ENCODE results near the gene ATRX. TPM values are rescaled to one million over a fixed set of nuclear protein-coding genes. Genes with fewer than 3 reads are reported as not detected.

The ATRX gene
- total and polyA plus RNA-seq, 2 experiments from 2014 or later: 162 to 179 TPM

DNA sequence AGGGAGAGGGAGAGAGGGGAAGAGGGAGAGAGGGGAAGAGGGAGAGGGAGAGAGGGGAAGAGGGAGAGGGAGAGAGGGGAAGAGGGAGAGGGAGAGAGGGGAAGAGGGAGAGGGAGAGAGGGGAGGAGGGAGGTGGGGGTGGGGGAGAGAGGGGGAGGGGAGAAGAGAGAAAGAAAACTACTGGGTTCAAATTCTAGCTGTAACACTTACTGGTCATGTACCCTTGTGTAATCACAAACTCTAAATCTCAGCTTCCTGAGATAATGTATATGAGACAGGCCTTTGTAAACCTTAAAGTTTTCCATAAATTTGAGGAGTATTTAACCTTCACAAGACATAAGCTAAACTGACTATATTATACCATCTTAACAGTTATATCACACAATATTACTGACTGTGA is 229.7 kb downstream of the ATRX start (continued):
- TF ChIP-seq ZNF114 (CRISPR knock-in tag; IDR thresholded peaks at IDR 0.05) (no peak), STAT1 (IDR thresholded peaks at IDR 0.05; ENCODE audit: unreplicated experiment) (no peak), EZH2 (IDR thresholded peaks at IDR 0.05; ENCODE audit: low read depth, unreplicated experiment) (no peak), EZH2phosphoT487 (IDR thresholded peaks at IDR 0.05; ENCODE audit: unreplicated experiment) (no peak)
- TF ChIP-seq, protein P1, sequence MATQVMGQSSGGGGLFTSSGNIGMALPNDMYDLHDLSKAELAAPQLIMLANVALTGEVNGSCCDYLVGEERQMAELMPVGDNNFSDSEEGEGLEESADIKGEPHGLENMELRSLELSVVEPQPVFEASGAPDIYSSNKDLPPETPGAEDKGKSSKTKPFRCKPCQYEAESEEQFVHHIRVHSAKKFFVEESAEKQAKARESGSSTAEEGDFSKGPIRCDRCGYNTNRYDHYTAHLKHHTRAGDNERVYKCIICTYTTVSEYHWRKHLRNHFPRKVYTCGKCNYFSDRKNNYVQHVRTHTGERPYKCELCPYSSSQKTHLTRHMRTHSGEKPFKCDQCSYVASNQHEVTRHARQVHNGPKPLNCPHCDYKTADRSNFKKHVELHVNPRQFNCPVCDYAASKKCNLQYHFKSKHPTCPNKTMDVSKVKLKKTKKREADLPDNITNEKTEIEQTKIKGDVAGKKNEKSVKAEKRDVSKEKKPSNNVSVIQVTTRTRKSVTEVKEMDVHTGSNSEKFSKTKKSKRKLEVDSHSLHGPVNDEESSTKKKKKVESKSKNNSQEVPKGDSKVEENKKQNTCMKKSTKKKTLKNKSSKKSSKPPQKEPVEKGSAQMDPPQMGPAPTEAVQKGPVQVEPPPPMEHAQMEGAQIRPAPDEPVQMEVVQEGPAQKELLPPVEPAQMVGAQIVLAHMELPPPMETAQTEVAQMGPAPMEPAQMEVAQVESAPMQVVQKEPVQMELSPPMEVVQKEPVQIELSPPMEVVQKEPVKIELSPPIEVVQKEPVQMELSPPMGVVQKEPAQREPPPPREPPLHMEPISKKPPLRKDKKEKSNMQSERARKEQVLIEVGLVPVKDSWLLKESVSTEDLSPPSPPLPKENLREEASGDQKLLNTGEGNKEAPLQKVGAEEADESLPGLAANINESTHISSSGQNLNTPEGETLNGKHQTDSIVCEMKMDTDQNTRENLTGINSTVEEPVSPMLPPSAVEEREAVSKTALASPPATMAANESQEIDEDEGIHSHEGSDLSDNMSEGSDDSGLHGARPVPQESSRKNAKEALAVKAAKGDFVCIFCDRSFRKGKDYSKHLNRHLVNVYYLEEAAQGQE (IDR thresholded peaks at IDR 0.05; ENCODE audit: unreplicated experiment): no peak
- TF ChIP-seq, protein P2, sequence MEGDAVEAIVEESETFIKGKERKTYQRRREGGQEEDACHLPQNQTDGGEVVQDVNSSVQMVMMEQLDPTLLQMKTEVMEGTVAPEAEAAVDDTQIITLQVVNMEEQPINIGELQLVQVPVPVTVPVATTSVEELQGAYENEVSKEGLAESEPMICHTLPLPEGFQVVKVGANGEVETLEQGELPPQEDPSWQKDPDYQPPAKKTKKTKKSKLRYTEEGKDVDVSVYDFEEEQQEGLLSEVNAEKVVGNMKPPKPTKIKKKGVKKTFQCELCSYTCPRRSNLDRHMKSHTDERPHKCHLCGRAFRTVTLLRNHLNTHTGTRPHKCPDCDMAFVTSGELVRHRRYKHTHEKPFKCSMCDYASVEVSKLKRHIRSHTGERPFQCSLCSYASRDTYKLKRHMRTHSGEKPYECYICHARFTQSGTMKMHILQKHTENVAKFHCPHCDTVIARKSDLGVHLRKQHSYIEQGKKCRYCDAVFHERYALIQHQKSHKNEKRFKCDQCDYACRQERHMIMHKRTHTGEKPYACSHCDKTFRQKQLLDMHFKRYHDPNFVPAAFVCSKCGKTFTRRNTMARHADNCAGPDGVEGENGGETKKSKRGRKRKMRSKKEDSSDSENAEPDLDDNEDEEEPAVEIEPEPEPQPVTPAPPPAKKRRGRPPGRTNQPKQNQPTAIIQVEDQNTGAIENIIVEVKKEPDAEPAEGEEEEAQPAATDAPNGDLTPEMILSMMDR (conservative IDR thresholded peaks at IDR 0.05; ENCODE audit: low read depth in 2 of 2): no peak

DNA sequence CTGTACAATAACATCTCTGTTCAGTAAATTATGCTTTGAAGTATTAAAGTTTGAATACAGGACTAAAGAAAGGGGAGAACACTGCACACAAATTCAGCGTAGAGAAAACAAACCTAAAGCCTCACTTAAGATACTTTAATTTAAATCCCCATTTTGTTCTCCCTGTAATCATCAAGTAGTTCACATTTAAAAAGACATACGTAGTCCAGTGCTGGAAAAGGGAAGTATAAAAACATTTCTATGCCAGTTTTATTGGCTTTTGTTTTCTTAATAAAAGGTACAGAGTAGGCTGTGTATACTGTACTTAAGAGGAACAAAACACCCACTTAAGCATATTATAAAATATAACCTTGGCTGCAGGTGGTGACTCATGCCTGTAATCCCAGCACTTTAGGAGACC is 237.3 kb downstream of the ATRX start:
- Histone ChIP-seq H2AFZ (no peak overlapping the region), H4K20me1 (replicated peaks; ENCODE audit: insufficient read depth) (peaks cover 4% of the 10 kb centered on the region; the same call in 1 of the 2 replicates), H3K27me3 (ENCODE audit: insufficient read depth) (no peaks in the 10 kb centered on the region), H3K27ac (ENCODE audit: low read depth) (no peak overlapping the region), H3K4me3 (no peak overlapping the region), H3K4me1 (ENCODE audit: insufficient read depth) (no peaks in the 10 kb centered on the region), H3K79me2 (replicated peaks; ENCODE audit: insufficient read depth) (peaks cover 8% of the 10 kb centered on the region; the same call in 1 of the 2 replicates), H3F3A (replicated peaks; ENCODE audit: low read depth) (no peaks in the 10 kb centered on the region), H3K36me3 (ENCODE audit: insufficient read depth) (no peaks in the 10 kb centered on the region; the same call in 1 of the 2 replicates), H3K4me2 (no peak overlapping the region), H3K9me2 (ENCODE audit: insufficient read depth) (no peaks in the 10 kb centered on the region)
- Mint-ChIP-seq H3K27ac (no peak overlapping the region), H3K4me1 (no peaks in the 10 kb centered on the region), H3K27me3 (ENCODE audit: insufficient read depth, low read depth, poor library complexity) (no peaks in the 10 kb centered on the region), H3K9me3 (no peaks in the 10 kb centered on the region; the same call in 2 of the 3 replicates), H3K4me3 (no peak overlapping the region), H3K36me3 (ENCODE audit: low read depth) (peaks cover 30% of the 10 kb centered on the region)
- no peak for ATAC-seq
- no peak for DNase-seq (ENCODE audit: low spot score)
- TF ChIP-seq, protein P2 (conservative IDR thresholded peaks at IDR 0.05; ENCODE audit: low read depth in 2 of 2): no peak
- no peak for TF ChIP-seq CREB1 (CRISPR knock-in tag; IDR thresholded peaks at IDR 0.05; ENCODE audit: low read depth)
- TF ChIP-seq POLR2AphosphoS5 (IDR thresholded peaks at IDR 0.05; ENCODE audit: low read depth): no peak
- TF ChIP-seq NANOG (IDR thresholded peaks at IDR 0.05; ENCODE audit: borderline replicate concordance): no peak
- TF ChIP-seq ZNF114 (CRISPR knock-in tag; IDR thresholded peaks at IDR 0.05): no peak
- no peak for TF ChIP-seq STAT1 (IDR thresholded peaks at IDR 0.05; ENCODE audit: unreplicated experiment)
- no peak for TF ChIP-seq EZH2phosphoT487 (IDR thresholded peaks at IDR 0.05; ENCODE audit: unreplicated experiment)
- TF ChIP-seq, protein P3, sequence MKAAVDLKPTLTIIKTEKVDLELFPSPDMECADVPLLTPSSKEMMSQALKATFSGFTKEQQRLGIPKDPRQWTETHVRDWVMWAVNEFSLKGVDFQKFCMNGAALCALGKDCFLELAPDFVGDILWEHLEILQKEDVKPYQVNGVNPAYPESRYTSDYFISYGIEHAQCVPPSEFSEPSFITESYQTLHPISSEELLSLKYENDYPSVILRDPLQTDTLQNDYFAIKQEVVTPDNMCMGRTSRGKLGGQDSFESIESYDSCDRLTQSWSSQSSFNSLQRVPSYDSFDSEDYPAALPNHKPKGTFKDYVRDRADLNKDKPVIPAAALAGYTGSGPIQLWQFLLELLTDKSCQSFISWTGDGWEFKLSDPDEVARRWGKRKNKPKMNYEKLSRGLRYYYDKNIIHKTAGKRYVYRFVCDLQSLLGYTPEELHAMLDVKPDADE (IDR thresholded peaks at IDR 0.05): no peak
- no peak for TF ChIP-seq EZH2 (IDR thresholded peaks at IDR 0.05; ENCODE audit: low read depth, unreplicated experiment)

Data from GM23338 (cell line).